ENCODE data around the gene ZNF483.
"Not testable (repeated sequence)": the region's sequence is repeated elsewhere in the genome, so short reads cannot be mapped to it uniquely, and the experiment has no call there.

Gene ZNF483

GRCh38 chr9:111610149-111610548 lies 85.2 kb downstream of the ZNF483 start:
- no peaks in the 10 kb centered on the region for H3K36me3 Mint-ChIP-seq (ENCODE audit: low read depth)
- H3K27ac Mint-ChIP-seq = no peak overlapping the region
- H3K4me1 Mint-ChIP-seq = peaks cover 12% of the 10 kb centered on the region
- TF ChIP-seq CTCF (IDR thresholded peaks at IDR 0.05) = no peak
- H3K27me3 Mint-ChIP-seq (ENCODE audit: low read depth, poor library complexity) = peaks cover 28% of the 10 kb centered on the region
- no peak for DNase-seq
- H3K4me3 Mint-ChIP-seq = no peak overlapping the region
- H3K9me3 Mint-ChIP-seq = no peaks in the 10 kb centered on the region

- H3K27me3 Mint-ChIP-seq (ENCODE audit: low read depth, poor library complexity) = peaks cover 26% of the 10 kb centered on the region
- H3K4me3 Mint-ChIP-seq = no peak overlapping the region
- H3K4me1 Mint-ChIP-seq = peaks cover 12% of the 10 kb centered on the region
- DNase-seq = no peak
- no peaks in the 10 kb centered on the region for H3K36me3 Mint-ChIP-seq (ENCODE audit: low read depth)
- no peak overlapping the region for H3K27ac Mint-ChIP-seq
- H3K9me3 Mint-ChIP-seq = no peaks in the 10 kb centered on the region
- TF ChIP-seq CTCF (IDR thresholded peaks at IDR 0.05) = no peak
These were observed 85.9 kb downstream of the ZNF483 start for GRCh38 chr9:111610845-111611244.

- no peak for DNase-seq
- TF ChIP-seq CTCF (IDR thresholded peaks at IDR 0.05) = no peak
- H3K27ac Mint-ChIP-seq = no peak overlapping the region
- peaks cover 12% of the 10 kb centered on the region for H3K4me1 Mint-ChIP-seq
- peaks cover 19% of the 10 kb centered on the region for H3K27me3 Mint-ChIP-seq (ENCODE audit: low read depth, poor library complexity)
- no peaks in the 10 kb centered on the region for H3K9me3 Mint-ChIP-seq
- no peak overlapping the region for H3K4me3 Mint-ChIP-seq
- H3K36me3 Mint-ChIP-seq (ENCODE audit: low read depth) = no peaks in the 10 kb centered on the region
These were observed 88.6 kb downstream of the ZNF483 start for GRCh38 chr9:111613436-111614040.

GRCh38 chr9:111615928-111616327 lies 90.9 kb downstream of the ZNF483 start:
- Mint-ChIP-seq H3K36me3 (ENCODE audit: low read depth) (no peaks in the 10 kb centered on the region), H3K27me3 (ENCODE audit: low read depth, poor library complexity) (peaks cover 19% of the 10 kb centered on the region), H3K27ac (no peak overlapping the region), H3K9me3 (peaks cover 5% of the 10 kb centered on the region), H3K4me3 (no peak overlapping the region), H3K4me1 (peaks cover 4% of the 10 kb centered on the region)
- no peak for DNase-seq
- TF ChIP-seq CTCF (IDR thresholded peaks at IDR 0.05) = no peak

- not testable (repeated sequence) for H3K36me3 Mint-ChIP-seq (ENCODE audit: low read depth); H3K4me1 Mint-ChIP-seq
These were observed 92.4 kb downstream of the ZNF483 start for GRCh38 chr9:111617349-111617748.

GRCh38 chr9:111621895-111622480 lies 97.0 kb downstream of the ZNF483 start:
- Mint-ChIP-seq H3K4me3 (no peak overlapping the region), H3K27me3 (ENCODE audit: low read depth, poor library complexity) (no peaks in the 10 kb centered on the region), H3K36me3 (ENCODE audit: low read depth) (no peaks in the 10 kb centered on the region), H3K27ac (no peak overlapping the region), H3K9me3 (peaks cover 23% of the 10 kb centered on the region), H3K4me1 (no peaks in the 10 kb centered on the region)
- TF ChIP-seq CTCF (IDR thresholded peaks at IDR 0.05) = peak; percentile 29
- DNase-seq = no peak

More at GRCh38 chr9:111617349-111617748, 92.4 kb downstream of the ZNF483 start:
- H3K27ac Mint-ChIP-seq, DNase-seq, H3K4me3 Mint-ChIP-seq: not testable (repeated sequence)
- Mint-ChIP-seq H3K9me3 (peaks cover 14% of the 10 kb centered on the region), H3K27me3 (ENCODE audit: low read depth, poor library complexity) (peaks cover 16% of the 10 kb centered on the region)

Data from nephron progenitor cell (in vitro differentiated cells).